Stimulated activated CD8-positive, alpha-beta memory T cell treated with anti-CD3 and anti-CD28 coated beads, Interleukin-12 subunit alpha, Interleukin-12 subunit beta, amount 100 ng/mL, for 4 hours (primary cell): ENCODE data around the gene SLC27A2.

Experiments used
- DNase-seq: peaks from one replicate; pipeline ENCODE4 v3.0.0-alpha.2; 2020; ENCODE audit warnings: low read depth

Gene SLC27A2

DNA sequence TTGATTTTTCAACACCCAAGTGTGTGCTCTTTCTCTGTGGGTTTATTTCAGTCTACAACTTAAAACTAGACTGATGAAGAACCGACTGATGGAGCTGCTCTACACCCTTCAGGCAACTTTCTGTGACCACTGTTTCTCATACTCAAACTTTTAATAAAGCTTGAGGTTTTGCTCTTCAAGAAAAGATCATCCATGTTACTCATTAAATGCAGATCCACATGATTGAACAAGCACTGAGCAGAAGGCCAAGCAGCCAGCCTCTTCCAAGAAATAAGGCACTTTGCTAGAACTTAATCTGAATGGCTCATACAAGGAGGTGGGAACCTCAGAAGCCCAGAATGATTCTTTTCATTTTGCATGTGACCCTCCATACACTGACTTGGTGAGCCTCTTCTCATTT, 8.7 kb downstream of the SLC27A2 start:
- no peak for DNase-seq

DNA sequence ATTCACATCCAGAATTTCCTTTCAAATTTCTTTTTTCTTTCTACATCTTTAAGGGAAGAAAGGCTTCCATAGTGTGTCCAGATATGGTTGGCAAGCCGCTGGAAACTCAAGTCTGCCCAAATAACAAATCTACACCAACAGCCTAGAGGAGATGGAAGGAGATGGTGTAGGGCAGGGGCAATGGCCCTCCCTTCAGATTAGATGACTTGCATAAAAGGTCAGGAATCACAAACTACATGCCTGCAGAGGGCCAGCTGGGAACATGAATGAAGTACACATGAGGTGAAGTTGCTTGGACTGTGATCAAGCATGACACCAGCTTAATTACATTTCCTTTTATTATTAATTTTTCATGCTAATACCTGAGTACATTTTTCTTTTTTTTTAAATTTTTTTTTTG, 10.2 kb downstream of the SLC27A2 start:
- no peak for DNase-seq

DNA sequence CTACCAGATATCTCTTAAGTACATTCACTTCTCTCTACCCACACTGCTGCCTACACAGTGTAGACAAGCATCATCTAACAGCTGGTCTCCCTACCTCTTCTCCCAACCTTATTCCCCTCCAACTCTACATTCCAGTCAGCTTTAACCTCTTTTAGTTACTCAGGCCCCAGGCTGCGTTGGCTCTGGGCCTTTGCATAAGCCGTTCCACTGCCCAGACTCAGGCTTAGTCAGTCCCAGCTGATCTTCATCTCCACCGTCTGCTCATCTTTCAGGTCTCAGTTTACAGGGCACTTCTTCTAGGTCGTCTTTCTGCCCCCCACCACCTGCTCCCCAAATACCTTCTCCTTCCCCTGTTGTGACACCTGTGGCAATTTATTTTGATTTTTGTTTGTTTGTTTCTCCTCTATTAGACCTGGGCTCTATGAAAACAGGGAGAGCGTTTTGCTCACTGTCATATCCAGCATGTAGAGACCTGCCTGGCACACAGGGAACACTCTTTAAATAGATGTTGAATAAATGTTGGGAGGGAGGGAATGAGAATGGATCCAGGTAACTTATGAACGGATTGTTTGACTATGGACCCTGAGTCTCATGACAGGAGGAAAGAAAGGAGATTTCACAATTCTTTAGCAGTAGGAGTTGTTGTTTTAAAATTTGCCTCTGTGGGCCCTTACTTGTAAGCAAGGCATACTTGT, 11.1 kb downstream of the SLC27A2 start:
- no peak for DNase-seq

DNA sequence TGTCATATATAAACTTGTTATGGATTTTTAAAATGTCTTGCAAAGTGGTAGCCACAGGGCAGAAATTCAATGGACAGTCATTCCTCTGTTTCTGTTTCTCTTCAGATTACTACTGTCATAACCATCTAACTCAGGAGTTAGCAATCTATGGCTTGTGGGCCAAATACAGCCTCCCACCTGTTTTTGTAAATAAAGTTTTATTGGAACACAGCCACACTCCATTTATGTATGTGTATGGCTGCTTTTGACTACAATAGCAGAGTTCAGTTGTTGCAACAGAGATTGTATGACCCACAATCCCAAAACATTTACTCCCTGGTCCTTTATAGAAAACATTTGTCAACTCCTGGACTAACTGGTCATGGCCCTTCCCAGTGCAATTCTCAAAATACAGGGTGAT, 20.0 kb downstream of the SLC27A2 start:
- DNase-seq, result no peak

DNA sequence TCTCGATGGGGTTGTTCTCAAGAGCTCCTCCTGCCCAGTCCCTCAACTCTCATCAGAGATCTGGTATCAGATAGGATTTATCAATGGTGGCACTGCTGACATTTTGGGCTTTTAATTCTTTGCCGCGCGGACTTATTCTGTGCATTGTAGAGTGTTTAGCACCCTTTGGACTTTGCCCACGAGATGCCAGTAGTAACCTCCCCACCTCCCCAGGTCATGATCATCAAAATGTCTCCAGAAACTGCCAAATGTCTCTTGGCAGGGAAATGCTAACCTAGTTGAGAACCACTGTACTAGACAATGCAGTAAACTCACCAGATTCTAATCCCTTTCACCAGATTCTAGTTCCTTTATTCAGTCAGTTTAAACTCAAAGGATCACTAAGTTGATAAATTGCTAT, 24.0 kb downstream of the SLC27A2 start:
- DNase-seq, result no peak

DNA sequence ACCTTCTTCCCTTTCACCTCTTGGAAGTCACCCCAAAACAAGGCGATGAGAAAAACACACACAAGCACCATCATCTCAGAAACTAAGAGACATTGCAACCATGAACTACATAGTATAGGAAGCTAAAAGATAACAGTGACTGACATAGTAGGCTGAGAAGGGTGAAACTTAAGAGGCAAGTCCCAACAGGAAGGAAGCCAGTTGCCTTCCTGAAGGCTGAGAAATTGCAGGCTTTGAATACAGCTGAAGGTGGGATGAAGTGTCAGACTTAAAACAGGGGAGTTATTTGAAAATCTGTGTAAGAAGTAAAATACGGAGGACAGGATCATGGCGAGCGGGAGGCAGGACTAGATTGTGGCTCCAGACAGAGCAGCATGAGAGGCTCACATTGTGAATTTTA, 27.8 kb downstream of the SLC27A2 start:
- no peak for DNase-seq

DNA sequence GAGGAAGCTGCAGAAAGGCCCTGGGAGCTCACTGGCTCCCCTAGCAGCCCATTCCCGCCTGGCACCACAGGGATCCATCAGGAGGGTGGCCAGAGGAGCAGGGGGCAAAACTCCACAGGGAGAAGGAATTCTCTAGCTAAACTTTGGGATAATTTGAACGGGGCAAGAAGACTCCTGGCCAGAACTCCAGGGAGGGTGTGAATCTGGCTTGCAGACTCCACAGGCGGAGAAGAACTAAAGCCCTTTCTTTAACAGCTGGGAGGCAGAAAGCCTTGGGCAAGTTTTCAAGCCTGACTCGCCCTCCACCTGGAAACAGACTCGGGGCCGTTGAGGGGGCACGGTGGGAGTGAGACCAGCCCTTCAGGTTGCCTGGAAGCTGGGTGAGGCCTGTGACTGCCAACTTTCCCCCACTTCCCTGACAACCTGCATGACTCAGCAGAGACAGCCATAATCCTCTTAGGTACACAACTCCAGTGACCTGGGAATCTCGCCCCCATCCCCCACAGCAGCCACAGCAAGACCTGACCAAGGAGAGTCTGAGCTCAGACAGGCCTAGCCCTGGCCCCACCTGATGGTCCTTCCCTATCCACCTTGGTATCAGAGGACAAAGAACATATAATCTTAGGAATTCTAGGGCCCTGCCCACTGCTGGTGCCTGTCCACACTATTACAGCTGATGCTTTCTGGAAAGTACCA, 28.6 kb downstream of the SLC27A2 start:
- no peak for DNase-seq

DNA sequence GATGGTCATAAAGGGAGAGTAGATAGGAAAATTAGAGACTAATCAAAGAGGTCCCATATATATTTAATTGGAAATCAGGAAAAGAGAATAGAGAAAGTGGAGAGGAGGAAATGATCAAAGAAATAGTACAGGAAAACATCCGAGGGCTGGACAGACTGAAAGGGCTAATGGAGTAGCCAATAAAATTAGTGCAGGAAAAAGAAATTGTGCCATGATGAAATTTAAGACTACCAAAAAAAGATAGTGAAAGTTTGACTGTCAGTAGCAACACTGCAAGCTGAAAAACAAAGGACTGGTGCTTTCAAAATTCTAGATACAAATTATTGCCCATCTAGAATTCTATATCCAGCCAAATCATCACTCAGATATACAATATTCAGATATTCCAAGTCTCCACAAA, 36.3 kb downstream of the SLC27A2 start:
- no peak for DNase-seq

DNA sequence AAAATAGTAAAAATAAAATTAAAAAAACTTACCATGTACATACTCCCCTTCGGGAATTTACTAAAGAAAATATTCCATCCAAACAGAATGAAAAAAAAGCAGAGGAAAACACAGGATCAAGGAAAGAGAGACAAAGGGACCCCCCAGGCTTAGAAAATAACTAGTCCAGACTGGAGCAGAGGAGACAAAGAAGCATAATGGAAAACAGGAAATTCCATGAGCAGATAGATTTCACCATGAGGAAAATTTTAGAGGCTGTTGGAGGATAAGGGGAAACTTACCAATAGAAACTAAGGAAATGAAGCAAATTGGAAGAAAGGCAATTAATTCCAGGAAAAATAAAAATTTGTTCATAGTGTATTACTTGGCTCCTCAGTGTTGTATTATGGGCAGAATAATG, 36.7 kb downstream of the SLC27A2 start:
- no peak for DNase-seq

DNA sequence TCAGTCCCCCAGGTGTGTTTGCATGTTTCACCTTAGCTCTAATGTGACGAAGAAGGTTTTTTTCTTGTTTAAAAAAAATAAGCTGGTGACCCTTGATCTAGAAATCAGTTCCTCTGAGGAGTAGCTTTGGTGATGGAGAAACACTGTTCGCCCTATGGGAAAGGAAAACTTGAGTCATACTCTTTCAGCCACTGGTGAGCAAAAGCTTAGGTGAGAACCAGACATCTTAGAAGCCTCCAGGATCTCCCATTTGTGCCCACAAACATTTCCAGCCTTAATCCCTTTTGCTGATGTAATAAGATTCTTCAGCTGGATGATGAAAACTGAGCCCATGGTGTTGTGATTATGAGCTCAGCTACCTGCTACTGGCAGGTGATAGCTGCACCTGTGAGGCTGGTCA, 37.8 kb downstream of the SLC27A2 start:
- no peak for DNase-seq

DNA sequence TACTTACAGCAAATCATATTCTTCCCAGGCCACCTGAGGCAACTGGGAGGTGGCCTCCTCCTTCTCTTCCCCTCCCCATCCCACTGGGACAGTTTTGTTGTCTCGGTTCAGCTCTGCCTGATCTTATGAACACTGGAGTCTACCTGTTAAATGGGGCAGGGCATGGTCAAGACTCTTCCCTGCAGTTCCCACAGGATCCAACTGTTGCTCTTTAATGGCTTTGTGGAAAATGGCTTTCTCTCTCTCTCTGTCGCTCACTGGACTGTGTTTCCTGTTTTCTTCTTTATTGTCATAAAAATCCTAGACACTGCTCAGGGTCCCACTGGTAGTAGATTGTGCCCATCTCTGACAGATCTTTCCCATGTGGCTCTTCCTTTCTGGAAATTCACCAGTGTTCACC, 40.2 kb downstream of the SLC27A2 start:
- no peak for DNase-seq

DNA sequence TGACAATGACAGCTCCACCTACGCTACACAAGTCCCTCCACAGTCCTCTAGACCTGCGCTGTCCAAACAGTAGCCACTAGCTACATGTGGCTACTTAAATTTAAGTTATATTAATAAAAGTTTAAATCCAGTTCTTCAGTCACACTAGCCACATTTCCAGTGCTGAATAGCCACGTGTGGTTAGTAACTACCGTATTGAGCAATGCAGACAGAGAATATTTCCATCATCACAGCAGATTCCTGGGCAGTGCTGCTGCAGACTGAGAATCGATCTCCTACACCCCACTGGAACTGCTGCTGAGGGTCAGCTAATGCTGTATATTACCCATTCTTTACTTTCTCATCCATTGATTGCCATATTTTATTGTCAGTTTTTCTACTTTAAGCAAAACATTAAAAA, 42.6 kb downstream of the SLC27A2 start:
- DNase-seq, result no peak

DNA sequence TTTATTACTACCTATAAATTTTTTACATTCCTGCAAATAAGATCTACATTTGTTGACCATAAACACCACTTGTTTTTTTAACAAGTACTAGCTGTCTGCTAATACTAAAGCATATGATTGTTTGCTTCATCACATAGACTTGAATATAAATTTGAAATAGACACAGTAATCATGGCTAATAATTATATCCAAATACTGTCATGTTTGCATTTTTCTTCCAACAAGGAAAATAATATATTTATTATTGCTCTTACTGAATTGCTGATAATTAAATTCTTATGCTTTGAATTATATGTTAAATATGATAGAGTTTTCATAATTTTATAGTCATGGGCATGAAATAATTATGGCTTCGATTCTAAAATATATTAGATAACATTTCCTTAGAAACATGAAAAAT, 43.1 kb downstream of the SLC27A2 start:
- DNase-seq, result no peak

DNA sequence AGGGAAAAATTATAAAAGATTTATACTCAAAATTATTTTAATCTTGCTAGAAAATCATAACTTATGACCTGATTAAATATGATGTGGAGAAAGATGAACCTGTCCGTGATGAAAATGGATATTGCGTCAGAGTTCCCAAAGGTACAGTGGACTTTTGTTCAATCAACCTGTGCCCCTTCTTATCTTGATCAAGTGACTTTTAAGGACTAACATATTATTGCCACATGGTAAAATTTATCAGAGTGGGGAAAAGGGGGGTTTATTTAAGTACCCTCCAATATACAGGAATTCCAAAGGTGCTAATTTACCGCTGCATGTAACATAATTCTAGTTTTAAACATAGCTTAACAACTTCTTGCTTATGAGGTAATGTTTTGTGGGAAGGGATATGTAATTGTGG, 43.9 kb downstream of the SLC27A2 start:
- DNase-seq, result no peak

DNA sequence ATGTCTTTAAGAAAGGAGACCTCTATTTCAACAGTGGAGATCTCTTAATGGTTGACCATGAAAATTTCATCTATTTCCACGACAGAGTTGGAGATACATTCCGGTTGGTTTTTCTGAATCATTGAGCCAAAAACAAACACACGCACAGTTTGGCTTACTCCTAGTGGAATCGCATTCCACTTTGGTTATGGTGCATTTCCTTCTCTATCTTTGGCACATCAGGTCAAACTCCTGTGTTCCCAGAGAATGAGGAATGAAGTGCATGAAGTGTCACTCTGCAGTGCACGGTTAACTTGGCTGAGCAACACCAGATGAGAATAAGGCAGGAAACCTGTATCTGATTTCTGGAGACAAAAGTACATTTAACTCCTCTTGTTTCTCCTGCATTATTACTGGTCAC, 45.1 kb downstream of the SLC27A2 start:
- DNase-seq, result no peak

DNA sequence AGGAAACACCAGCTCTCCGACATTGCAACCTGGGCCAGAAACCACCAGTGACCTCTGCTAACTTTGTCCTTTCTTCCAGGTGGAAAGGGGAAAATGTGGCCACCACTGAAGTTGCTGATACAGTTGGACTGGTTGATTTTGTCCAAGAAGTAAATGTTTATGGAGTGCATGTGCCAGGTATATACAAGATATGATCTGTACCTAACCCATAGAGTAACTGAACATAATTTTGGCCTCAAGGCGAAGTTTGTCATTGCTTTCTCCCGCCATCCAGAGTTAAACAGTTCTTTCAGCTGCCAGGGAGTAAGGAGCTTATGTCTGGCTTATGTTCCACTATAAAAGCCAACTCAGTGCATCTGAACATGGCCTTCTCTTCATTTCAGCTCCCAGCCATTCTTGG, 46.9 kb downstream of the SLC27A2 start:
- no peak for DNase-seq

DNA sequence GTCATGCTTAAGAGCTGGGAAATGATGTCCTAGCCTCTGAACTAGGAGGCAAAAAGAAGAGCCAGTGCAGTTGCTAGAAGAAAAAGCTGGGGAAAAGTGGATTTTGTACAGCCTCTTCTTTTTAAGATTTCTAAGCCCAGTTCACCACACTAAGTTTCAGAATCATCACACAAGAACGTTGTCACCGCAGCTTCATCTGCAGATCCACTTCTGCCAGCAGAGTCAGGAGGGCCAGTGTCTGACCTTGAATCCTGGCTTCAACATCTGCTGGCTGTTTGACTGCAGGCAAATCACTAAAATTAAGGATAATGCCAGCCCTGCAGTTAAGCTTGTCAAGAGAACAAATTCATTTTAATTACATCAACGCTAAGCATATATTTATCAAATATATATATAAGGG, 47.3 kb downstream of the SLC27A2 start:
- DNase-seq, result no peak

DNA sequence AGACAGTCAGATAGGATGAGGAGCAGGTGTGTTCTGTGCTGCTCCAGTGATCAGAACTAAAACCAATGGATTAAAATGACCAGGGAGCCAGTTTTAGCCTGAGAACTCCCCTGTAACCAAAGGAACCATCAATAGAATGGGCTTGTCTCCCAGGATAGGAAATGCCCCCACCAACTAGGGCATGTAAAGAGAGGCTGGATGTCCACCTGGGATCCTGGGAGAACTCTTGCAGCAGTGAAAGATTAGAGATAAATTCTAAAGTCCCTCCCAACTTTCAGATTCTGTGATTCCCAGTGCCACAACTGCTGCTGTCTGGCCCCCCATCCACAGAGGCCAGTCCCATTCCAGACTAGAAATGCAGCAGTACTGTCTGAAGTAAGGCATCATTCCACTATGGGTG, 49.8 kb downstream of the SLC27A2 start:
- no peak for DNase-seq

DNA sequence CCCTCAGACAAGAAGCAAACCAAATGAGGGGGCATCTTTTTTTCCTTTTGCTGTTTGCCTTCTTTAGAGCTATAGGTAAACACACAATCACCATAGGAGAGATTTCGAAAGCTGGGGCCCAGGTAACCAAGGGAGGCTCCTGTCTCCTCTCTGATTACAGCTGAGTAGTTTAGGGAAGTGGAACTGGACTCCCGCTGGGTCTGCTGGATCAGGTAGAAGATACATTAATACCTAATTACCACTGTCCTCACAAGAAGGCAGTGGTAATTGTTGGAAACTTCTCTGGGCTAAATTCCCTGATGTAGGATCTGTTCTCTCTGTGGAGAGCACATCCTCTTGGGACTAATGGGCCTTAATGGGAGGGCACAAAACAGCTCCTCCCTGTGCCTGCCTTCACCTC, 50.8 kb downstream of the SLC27A2 start:
- no peak for DNase-seq

DNA sequence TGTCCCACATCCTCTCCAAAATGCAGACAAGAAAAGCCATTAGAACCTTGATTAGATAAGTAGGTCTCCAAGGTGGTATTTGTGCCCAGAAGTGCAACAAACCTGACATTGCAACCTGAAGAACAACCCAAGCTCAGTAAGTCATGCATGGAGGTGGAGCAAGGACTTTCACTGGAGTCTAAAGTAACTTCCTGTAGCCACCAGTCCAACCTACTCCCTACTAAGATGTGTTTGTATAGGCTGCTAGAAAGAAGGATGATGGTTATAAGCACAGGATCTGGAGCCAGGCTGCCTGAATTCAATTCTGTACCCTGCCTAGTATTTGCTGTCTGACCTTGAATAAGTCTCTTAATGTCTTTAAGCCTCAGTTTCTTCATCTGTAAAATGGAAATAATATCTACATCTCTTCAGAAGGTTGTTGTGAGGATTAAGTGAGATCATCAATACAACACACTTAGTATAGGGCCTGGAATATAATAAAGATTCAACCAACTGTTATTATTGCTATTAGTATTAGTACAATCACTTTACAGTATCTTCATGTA, 51.3 kb downstream of the SLC27A2 start:
- no peak for DNase-seq

DNA sequence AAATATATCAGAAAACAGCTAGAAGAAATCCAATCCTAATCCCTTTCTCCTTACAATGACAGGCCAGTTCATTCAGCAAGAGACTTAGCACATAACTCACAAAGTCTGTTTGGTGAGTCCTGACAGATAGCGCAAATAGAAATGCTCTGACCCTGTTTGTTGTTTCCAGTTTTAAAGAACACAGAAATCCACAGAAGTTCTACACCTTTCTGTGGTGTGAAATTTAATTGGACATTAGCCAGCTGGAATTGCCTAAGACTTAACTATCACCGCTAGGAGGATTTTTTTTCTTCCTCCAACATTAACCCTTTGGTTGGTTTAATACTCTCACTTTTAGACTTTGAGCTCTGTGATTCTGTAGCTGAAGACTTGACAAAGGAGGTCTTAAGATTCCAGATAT, 52.8 kb downstream of the SLC27A2 start:
- no peak for DNase-seq

DNA sequence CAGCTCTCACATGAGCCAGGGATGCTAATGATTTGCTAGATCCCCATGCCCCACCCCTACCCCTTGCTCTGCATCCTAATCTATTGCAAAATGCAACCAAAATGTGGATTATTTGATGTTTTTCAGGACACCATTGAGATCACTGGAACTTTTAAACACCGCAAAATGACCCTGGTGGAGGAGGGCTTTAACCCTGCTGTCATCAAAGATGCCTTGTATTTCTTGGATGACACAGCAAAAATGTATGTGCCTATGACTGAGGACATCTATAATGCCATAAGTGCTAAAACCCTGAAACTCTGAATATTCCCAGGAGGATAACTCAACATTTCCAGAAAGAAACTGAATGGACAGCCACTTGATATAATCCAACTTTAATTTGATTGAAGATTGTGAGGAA, 53.8 kb downstream of the SLC27A2 start:
- DNase-seq, result no peak

DNA sequence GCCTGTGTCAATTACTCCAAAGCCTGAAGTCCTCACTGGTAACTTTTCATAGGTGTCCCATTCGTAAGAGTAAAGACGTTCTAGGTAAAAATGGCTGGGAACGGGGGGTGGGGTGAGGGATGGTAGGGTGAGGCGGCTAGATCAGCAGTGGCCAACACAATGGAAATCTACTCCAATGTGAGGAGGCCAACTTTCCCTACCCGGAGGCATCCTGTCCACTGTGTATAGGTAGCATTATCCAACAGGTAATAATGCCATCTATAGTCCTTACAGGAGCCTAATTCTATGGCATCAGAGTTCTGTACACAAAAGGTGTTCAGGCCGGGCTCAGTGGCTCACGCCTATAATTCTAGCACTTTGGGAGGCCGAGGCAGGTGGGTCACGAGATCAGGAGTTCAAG, 54.4 kb downstream of the SLC27A2 start:
- no peak for DNase-seq

DNA sequence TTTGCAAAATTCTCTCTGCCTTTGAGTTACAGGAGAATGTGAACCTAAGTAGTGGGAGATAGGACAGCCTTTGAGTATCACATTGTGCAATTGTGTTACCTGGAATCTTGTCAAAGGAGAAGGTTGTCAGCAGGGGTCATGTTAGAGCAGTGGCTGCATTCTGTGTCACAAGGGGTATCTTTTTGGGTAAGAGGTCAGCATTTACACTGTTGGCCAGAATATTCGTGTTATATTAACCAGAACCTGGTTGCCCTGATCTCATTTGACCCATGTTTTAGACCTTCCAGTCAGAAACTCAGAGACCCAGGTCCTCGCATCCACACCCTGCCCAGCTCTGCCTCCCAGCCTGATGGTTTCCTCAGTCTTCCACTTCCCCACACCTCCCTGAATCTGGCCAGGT, 56.3 kb downstream of the SLC27A2 start:
- DNase-seq, result no peak
